Adrenal gland (tissue), 12 donors: ENCODE results near the gene GON4L. TPM values are rescaled to one million over a fixed set of nuclear protein-coding genes. Genes with fewer than 3 reads are reported as not detected.
"Not testable (repeated sequence)": the region's sequence is repeated elsewhere in the genome, so short reads cannot be mapped to it uniquely, and the experiment has no call there.

Experiments used
- DNase-seq, 7 donors: peaks; one replicate each; pipeline ENCODE4 v3.0.0-alpha.2; 2019 to 2020
- H3K27ac ChIP-seq, 5 donors: fragments of 200-600 bp; sonication (generic) in 4 of 5; 1 replicate in 3 of 5; 2 replicates in 2 of 5; pipeline versions ENCODE4 v1.5.1 to v1.8.0; 2016 to 2020; ENCODE audit warnings: mild to moderate bottlenecking in 1 of 5
- H3K27me3 ChIP-seq: fragments of 200-600 bp; 2 replicates; pipeline ENCODE4 v1.8.0; 2021
- H3K36me3 ChIP-seq, 2 donors: fragments of 200-600 bp; replicated peaks in 1 of 2; 1 replicate in 1 of 2; 2 replicates in 1 of 2; pipeline versions ENCODE4 v1.5.1 to v1.8.0; 2018 to 2022
- H3K4me1 ChIP-seq, 2 donors: fragments of 200-600 bp; replicated peaks in 1 of 2; 1 replicate in 1 of 2; 2 replicates in 1 of 2; pipeline versions ENCODE4 v1.5.1 to v1.8.0; 2018 to 2021
- H3K4me3 ChIP-seq, 4 donors: fragments of 200-600 bp; sonication (generic) in 3 of 4; one replicate each; pipeline ENCODE4 v1.5.1; 2016 to 2018
- H3K9me3 ChIP-seq, 3 donors: fragments of 200-600 bp; sonication (generic) in 1 of 3; replicated peaks in 1 of 3; 1 replicate in 2 of 3; 2 replicates in 1 of 3; pipeline versions ENCODE4 v1.5.1 to v1.8.0; 2016 to 2021
- CTCF ChIP-seq, 6 experiments: fragments of 450-650 bp in 4 of 6; fragments of 200-600 bp in 2 of 6; sonication (generic) in 1 of 6; IDR thresholded peaks; 1 replicate in 5 of 6; 2 replicates in 1 of 6; pipeline versions ENCODE4 v1.5.1 to v1.8.0; 2016 to 2021; ENCODE audit warnings: antibody characterized with exemption in 6 of 6, mild to moderate bottlenecking in 2 of 6, moderate library complexity in 1 of 6
- POLR2A ChIP-seq, 2 donors: fragments of 450-650 bp; IDR thresholded peaks; one replicate each; pipeline ENCODE4 v1.6.1; 2017; ENCODE audit warnings: antibody characterized with exemption in 2 of 2, mild to moderate bottlenecking in 2 of 2, moderate library complexity in 1 of 2
- WGBS, 4 donors: extraction: QIAGEN DNeasy Blood & Tissue Kit in 2 of 4; methylation state at CpG; one replicate each; pipeline versions ENCODE4 v1.1.5 to v1.1.7; 2013 to 2017; 5-methylcytosine and 5-hydroxymethylcytosine counted together
- intact Hi-C, 2 donors: fragments of 100-400 bp; cut with DNase I; formaldehyde crosslinking; loops; one replicate each; pipeline versions ENCODE4 v1.14.1 to v1.15.0; 2022 to 2023
- polyA plus RNA-seq, 3 donors: library from polyadenylated mRNA; stranded (reverse); fragments of 200-250 nt in 2 of 3; fragments of 350-450 nt in 1 of 3; fragmentation: Illumina TruSeq in 1 of 3; extraction: RNeasy Lipid Tissue Mini Kit (QIAGEN cat#74804) in 1 of 3; gene quantifications; one replicate each; pipeline ENCODE4 v1.2.3, GENCODE V29; 2013 to 2014
- total RNA-seq, 9 donors: library from RNA; depleted of rRNA in 4 of 9; stranded (reverse); fragments of >200 nt in 4 of 9; fragments of 120-200 nt in 1 of 9; fragmentation: NEBNext Ultra II Directional in 1 of 9; extraction: Animal tissue kit (Norgen Biotek cat#: 25700) in 1 of 9; gene quantifications; one replicate each; pipeline versions ENCODE4 v1.1.0 to v1.2.4, GENCODE V29; 2013 to 2023
- donor health status: healthy with polysubstance abuse.
- donor health status: Bipolar disorder and iron deficiency.
- donor health status: DM: yes; HTN: yes; CAD: no.
- donor health status: DM: no; HTN: no; CAD: no.
- donor health status: DM: no; HTN: no; CAD: no.
- donor health status: DM: yes; HTN: yes; CAD: no.

The GON4L gene
- total and polyA plus RNA-seq, 12 donors: 13.7 to 41.7 (median 35.0) TPM

- no peak overlapping the region for H3K27ac ChIP-seq
- H3K4me1 ChIP-seq: peaks cover 0 to 7% of the 10 kb centered on the region in 2 donors
- intact Hi-C loops: no loop called here
- TF ChIP-seq POLR2A (IDR thresholded peaks at IDR 0.05) (no peak), CTCF (IDR thresholded peaks at IDR 0.05) (no peak)
- no peaks in the 10 kb centered on the region for H3K36me3 ChIP-seq
- no peaks in the 10 kb centered on the region for H3K27me3 ChIP-seq
- no peaks in the 10 kb centered on the region for H3K9me3 ChIP-seq
- H3K4me3 ChIP-seq: no peak overlapping the region
- WGBS, 4 donors: 93 to 96% (median 95%) methylated on average over 7 of the region's 7 CpGs
- no peak for DNase-seq
Observed at GRCh38 chr1:155717041-155717440, 140.0 kb downstream of the GON4L start.

- Histone ChIP-seq H3K4me3 (no peak overlapping the region), H3K36me3 (no peaks in the 10 kb centered on the region), H3K4me1 (peaks cover 0 to 7% of the 10 kb centered on the region in 2 donors), H3K27me3 (no peaks in the 10 kb centered on the region), H3K9me3 (no peaks in the 10 kb centered on the region), H3K27ac (no peak overlapping the region)
- DNase-seq: no peak
- 93 to 99% (median 96%) methylated on average over 5 of the region's 5 CpGs for WGBS, 4 donors
- no peak for TF ChIP-seq POLR2A (IDR thresholded peaks at IDR 0.05)
- TF ChIP-seq CTCF (IDR thresholded peaks at IDR 0.05): no peak
- intact Hi-C loops: no loop called here
Observed at GRCh38 chr1:155715777-155716176, 141.2 kb downstream of the GON4L start.

GRCh38 chr1:155715056-155715455 lies 142.0 kb downstream of the GON4L start:
- WGBS, 4 donors: 94 to 100% (median 97%) methylated on average over 3 of the region's 3 CpGs
- H3K27me3 ChIP-seq, intact Hi-C loops, H3K9me3 ChIP-seq, H3K4me1 ChIP-seq, H3K27ac ChIP-seq, H3K4me3 ChIP-seq, DNase-seq, H3K36me3 ChIP-seq: not testable (repeated sequence)

GRCh38 chr1:155713075-155713474 lies 143.9 kb downstream of the GON4L start:
- H3K27ac ChIP-seq: no peak overlapping the region
- 55 to 62% (median 60%) methylated on average over 2 of the region's 2 CpGs for whole genome bisulfite sequencing, 4 donors
- peaks cover 0 to 7% of the 10 kb centered on the region in 2 donors for H3K4me1 ChIP-seq
- no peaks in the 10 kb centered on the region for H3K36me3 ChIP-seq
- H3K4me3 ChIP-seq: no peak overlapping the region
- no peaks in the 10 kb centered on the region for H3K9me3 ChIP-seq
- intact Hi-C loops: no loop called here
- no peak for TF ChIP-seq POLR2A (IDR thresholded peaks at IDR 0.05)
- TF ChIP-seq CTCF (IDR thresholded peaks at IDR 0.05): no peak
- DNase-seq: no peak
- H3K27me3 ChIP-seq: no peaks in the 10 kb centered on the region

- not testable (repeated sequence) for DNase-seq
Observed at GRCh38 chr1:155712636-155713035, 144.4 kb downstream of the GON4L start.

GRCh38 chr1:155711457-155711856 lies 145.6 kb downstream of the GON4L start:
- intact Hi-C loops, H3K4me1 ChIP-seq, H3K27me3 ChIP-seq, H3K9me3 ChIP-seq, H3K27ac ChIP-seq, H3K4me3 ChIP-seq, DNase-seq, H3K36me3 ChIP-seq: not testable (repeated sequence)
- WGBS, 4 donors: 87 to 100% (median 95%) methylated on average over 1 to 3 of the region's 3 CpGs

More at GRCh38 chr1:155712636-155713035, 144.4 kb downstream of the GON4L start:
- H3K36me3 ChIP-seq, H3K27me3 ChIP-seq, intact Hi-C loops, H3K9me3 ChIP-seq, H3K27ac ChIP-seq, H3K4me3 ChIP-seq, H3K4me1 ChIP-seq: not testable (repeated sequence)
- WGBS, 4 donors: 88 to 90% (median 90%) methylated on average over 3 of the region's 3 CpGs
